Stomach (tissue), 4 donors: ENCODE data around the gene GPR6.

Source experiments
- EP300 ChIP-seq: sonication (generic); formaldehyde crosslinking; IDR thresholded peaks from one replicate; pipeline ENCODE4 v1.6.1; 2017; ENCODE audit warnings: antibody characterized with exemption
- POLR2A ChIP-seq, 4 donors: fragments of 450-650 bp; IDR thresholded peaks; one replicate each; pipeline ENCODE4 v1.6.1; 2016; ENCODE audit warnings: antibody characterized with exemption in 4 of 4, control low read depth in 2 of 4, mild to moderate bottlenecking in 1 of 4, moderate library complexity in 1 of 4
- TF ChIP-seq, protein P1 (sequence below), 7 experiments: fragments of 450-650 bp in 4 of 7; fragments of 200-600 bp in 3 of 7; sonication (generic) in 3 of 7; IDR thresholded peaks; one replicate each; pipeline ENCODE4 v1.5.1; 2016 to 2019; ENCODE audit warnings: antibody characterized with exemption in 7 of 7, control low read depth in 2 of 7, mild to moderate bottlenecking in 1 of 7

DNA sequence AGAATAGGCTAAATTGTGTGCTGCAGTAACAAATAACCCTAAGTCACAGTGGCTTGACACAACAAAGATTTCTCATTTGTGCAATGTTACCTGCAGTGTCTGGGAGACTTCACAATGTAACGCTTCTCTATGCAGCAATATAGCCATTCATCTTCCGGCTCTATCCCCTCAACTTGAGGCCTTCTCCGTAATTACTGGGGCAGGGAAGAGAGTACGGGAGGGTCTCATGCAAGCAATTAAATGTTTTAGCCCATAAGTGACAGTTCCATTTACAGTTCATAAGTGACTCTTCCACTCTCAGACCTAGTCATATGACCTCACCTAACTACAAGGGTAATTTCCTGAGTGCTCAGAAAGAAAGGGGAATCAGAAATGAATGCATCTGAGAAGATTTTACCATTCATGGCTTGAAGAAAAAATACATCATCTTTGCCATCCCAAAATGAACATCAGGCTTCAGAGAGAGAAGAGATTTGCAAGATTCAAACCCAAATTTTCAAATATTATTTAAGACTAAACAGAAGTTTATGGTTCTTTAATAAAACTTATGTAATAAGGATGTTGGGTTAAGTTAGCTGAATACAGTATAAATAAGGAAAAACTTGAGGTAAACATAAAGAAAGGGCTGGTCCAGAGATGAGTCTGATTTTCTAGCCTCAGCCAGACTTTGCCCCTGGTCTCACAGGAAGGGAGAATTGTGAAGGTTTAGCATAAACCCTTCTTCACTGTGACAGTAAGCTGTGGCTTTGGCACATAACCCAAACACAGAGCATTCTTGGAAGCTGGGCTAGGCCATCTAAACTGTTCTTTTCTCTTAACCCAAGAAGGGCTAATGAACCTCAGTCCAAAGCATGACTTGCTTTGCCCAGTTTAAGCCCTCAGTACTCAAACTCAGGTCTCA is 13.3 kb downstream of the GPR6 start:
- TF ChIP-seq, protein P1, sequence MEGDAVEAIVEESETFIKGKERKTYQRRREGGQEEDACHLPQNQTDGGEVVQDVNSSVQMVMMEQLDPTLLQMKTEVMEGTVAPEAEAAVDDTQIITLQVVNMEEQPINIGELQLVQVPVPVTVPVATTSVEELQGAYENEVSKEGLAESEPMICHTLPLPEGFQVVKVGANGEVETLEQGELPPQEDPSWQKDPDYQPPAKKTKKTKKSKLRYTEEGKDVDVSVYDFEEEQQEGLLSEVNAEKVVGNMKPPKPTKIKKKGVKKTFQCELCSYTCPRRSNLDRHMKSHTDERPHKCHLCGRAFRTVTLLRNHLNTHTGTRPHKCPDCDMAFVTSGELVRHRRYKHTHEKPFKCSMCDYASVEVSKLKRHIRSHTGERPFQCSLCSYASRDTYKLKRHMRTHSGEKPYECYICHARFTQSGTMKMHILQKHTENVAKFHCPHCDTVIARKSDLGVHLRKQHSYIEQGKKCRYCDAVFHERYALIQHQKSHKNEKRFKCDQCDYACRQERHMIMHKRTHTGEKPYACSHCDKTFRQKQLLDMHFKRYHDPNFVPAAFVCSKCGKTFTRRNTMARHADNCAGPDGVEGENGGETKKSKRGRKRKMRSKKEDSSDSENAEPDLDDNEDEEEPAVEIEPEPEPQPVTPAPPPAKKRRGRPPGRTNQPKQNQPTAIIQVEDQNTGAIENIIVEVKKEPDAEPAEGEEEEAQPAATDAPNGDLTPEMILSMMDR (IDR thresholded peaks at IDR 0.05): no peak
- TF ChIP-seq POLR2A (IDR thresholded peaks at IDR 0.05) (no peak), EP300 (no peak)
